Measurements from ENCODE around the gene PFN1. TPM values are rescaled to one million over a fixed set of nuclear protein-coding genes. Genes with fewer than 3 reads are reported as not detected.

The PFN1 gene
- total RNA-seq, 1 experiment from 2014 or later, result 367 TPM

DNA sequence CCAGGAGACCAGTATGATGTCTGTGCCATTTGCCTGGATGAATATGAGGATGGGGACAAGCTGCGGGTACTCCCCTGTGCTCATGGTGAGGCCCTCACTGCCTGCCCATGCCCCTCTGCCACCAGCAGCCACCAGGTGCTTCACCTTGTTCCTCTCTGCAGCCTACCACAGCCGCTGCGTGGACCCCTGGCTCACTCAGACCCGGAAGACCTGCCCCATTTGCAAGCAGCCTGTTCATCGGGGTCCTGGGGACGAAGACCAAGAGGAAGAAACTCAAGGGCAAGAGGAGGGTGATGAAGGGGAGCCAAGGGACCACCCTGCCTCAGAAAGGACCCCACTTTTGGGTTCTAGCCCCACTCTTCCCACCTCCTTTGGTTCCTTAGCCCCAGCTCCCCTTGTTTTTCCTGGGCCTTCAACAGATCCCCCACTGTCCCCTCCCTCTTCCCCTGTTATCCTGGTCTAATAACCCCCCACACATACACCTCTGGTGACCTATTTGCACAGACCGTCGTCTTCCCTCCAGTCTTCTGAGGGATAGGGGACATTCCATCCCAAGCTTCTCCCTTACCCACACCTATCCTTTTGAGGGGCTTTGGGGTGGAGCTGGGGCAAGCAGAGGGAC lies 3.7 kb downstream of the PFN1 start:
- ChIA-PET CTCF (interaction anchor here (0.7 kb wide), 1 partner anchor 23 kb away, joined by 3 read pairs; the partner anchor contains the start of gene SPAG7), POLR2A (no interaction called here)
- Histone ChIP-seq H3K9me3 (no peaks in the 10 kb centered on the region), H3K36me3 (ENCODE audit: control insufficient read depth, insufficient read depth, low read length) (no peaks in the 10 kb centered on the region; the same call in 1 of the 2 replicates), H3K27me3 (replicated peaks; ENCODE audit: control insufficient read depth, insufficient read depth, low read length) (no peaks in the 10 kb centered on the region), H3K4me3 (ENCODE audit: low read depth, low read length) (no peak overlapping the region), H3K4me1 (0 out of 2 replicates have a peak, but pooled peaks cover 7% of the 10 kb centered on the region)
- DNase-seq, result no peak
- intact Hi-C loops (cut with micrococcal nuclease; ENCODE audit: unreplicated experiment), result no loop called here
- Mint-ChIP-seq H3K27me3 (ENCODE audit: insufficient read depth, unreplicated experiment) (no peaks in the 10 kb centered on the region), H3K4me1 (ENCODE audit: low read depth, unreplicated experiment) (peaks cover 5% of the 10 kb centered on the region), H3K9me3 (ENCODE audit: unreplicated experiment) (no peaks in the 10 kb centered on the region), H3K36me3 (ENCODE audit: insufficient read depth, unreplicated experiment) (peaks cover 50% of the 10 kb centered on the region), H3K4me3 (ENCODE audit: unreplicated experiment) (no peak overlapping the region), H3K27ac (ENCODE audit: unreplicated experiment) (peak overlapping the region; percentile 12)
- TF ChIP-seq, protein P1, sequence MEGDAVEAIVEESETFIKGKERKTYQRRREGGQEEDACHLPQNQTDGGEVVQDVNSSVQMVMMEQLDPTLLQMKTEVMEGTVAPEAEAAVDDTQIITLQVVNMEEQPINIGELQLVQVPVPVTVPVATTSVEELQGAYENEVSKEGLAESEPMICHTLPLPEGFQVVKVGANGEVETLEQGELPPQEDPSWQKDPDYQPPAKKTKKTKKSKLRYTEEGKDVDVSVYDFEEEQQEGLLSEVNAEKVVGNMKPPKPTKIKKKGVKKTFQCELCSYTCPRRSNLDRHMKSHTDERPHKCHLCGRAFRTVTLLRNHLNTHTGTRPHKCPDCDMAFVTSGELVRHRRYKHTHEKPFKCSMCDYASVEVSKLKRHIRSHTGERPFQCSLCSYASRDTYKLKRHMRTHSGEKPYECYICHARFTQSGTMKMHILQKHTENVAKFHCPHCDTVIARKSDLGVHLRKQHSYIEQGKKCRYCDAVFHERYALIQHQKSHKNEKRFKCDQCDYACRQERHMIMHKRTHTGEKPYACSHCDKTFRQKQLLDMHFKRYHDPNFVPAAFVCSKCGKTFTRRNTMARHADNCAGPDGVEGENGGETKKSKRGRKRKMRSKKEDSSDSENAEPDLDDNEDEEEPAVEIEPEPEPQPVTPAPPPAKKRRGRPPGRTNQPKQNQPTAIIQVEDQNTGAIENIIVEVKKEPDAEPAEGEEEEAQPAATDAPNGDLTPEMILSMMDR (IDR thresholded peaks at IDR 0.05; ENCODE audit: insufficient read depth in 1 of 2, low read depth in 1 of 2, low read length in 1 of 2, severe bottlenecking in 1 of 2, unreplicated experiment in 1 of 2), result no peak
- no TSS peak for BruUV-seq (replicated peaks)

DNA sequence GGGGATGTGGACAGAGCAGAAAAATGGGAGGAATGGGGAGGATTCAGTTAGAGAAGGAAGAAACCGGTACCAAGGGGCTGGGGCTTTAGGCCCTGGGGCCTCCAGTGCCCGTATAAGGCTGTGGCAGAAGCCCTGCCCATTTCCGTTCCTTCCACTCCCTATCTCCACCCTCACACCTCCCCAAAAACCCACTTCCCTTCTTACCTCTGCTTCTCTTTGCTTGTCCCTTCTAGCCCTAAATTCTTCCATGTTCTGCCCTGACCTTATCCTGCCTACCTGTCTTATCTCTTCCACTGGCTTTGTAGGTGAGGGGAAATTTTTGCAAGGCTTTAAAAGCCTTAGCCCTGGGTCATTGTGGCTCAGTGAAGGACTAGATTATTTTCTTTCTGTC lies 4.2 kb downstream of the PFN1 start:
- H3K27me3 Mint-ChIP-seq (ENCODE audit: insufficient read depth, unreplicated experiment), result no peaks in the 10 kb centered on the region
- peak overlapping the region; percentile 12 for H3K27ac Mint-ChIP-seq (ENCODE audit: unreplicated experiment)
- ChIA-PET CTCF (no interaction called here), POLR2A (no interaction called here)
- intact Hi-C loops (cut with micrococcal nuclease; ENCODE audit: unreplicated experiment), result no loop called here
- H3K36me3 ChIP-seq (ENCODE audit: control insufficient read depth, insufficient read depth, low read length), result no peaks in the 10 kb centered on the region; the same call in 1 of the 2 replicates
- no peak overlapping the region for H3K4me3 Mint-ChIP-seq (ENCODE audit: unreplicated experiment)
- H3K27me3 ChIP-seq (replicated peaks; ENCODE audit: control insufficient read depth, insufficient read depth, low read length), result no peaks in the 10 kb centered on the region
- H3K4me1 Mint-ChIP-seq (ENCODE audit: low read depth, unreplicated experiment), result peaks cover 5% of the 10 kb centered on the region
- no peaks in the 10 kb centered on the region for H3K9me3 ChIP-seq
- TF ChIP-seq, protein P1 (IDR thresholded peaks at IDR 0.05; ENCODE audit: insufficient read depth in 1 of 2, low read depth in 1 of 2, low read length in 1 of 2, severe bottlenecking in 1 of 2, unreplicated experiment in 1 of 2), result no peak
- peaks cover 50% of the 10 kb centered on the region for H3K36me3 Mint-ChIP-seq (ENCODE audit: insufficient read depth, unreplicated experiment)
- BruUV-seq (replicated peaks), result no TSS peak
- 0 out of 2 replicates have a peak, but pooled peaks cover 7% of the 10 kb centered on the region for H3K4me1 ChIP-seq
- H3K9me3 Mint-ChIP-seq (ENCODE audit: unreplicated experiment), result no peaks in the 10 kb centered on the region
- DNase-seq, result no peak
- no peak overlapping the region for H3K4me3 ChIP-seq (ENCODE audit: low read depth, low read length)

DNA sequence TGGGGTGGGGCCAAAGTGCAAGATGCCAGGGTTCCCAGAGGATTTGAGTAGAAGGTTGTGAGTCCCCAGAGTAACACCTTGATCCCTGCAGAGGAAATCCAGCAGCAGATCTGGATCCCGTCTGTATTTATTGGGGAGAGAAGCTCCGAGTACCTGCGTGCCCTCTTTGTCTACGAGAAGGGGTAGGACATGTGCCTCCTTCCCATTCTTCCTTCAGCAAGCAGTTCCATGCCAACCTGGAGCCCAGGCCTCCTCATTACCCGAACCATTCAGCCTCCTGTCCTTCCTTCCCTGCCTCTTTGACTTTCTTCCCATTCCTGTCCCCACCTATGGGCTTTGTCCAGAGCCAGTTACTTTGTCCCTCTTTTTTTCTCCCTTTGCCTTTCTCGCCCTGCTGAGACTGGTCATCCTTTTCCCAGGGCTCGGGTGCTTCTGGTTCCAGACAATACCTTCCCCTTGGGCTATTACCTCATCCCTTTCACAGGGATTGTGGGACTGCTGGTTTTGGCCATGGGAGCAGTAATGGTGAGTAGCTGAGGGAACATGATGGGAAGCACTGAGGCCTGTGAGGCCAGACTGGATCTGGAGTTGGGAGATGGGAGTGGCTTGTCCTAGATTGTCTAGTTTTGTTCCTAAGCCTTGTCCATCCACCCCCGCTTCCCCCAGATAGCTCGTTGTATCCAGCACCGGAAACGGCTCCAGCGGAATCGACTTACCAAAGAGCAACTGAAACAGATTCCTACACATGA lies 5.4 kb downstream of the PFN1 start:
- H3K27ac Mint-ChIP-seq (ENCODE audit: unreplicated experiment), result no peak overlapping the region
- ChIA-PET CTCF (no interaction called here), POLR2A (interaction anchor here (0.5 kb wide), 1 partner anchor 66 kb away, joined by 4 read pairs; no protein-coding TSS in a partner anchor)
- no peak overlapping the region for H3K4me3 Mint-ChIP-seq (ENCODE audit: unreplicated experiment)
- TF ChIP-seq, protein P1 (IDR thresholded peaks at IDR 0.05; ENCODE audit: insufficient read depth in 1 of 2, low read depth in 1 of 2, low read length in 1 of 2, severe bottlenecking in 1 of 2, unreplicated experiment in 1 of 2), result no peak
- DNase-seq, result no peak
- no TSS peak for BruUV-seq (replicated peaks)
- Histone ChIP-seq H3K4me3 (ENCODE audit: low read depth, low read length) (no peak overlapping the region), H3K9me3 (no peaks in the 10 kb centered on the region), H3K4me1 (0 out of 2 replicates have a peak, but pooled peaks cover 7% of the 10 kb centered on the region), H3K36me3 (ENCODE audit: control insufficient read depth, insufficient read depth, low read length) (no peaks in the 10 kb centered on the region; the same call in 1 of the 2 replicates), H3K27me3 (replicated peaks; ENCODE audit: control insufficient read depth, insufficient read depth, low read length) (no peaks in the 10 kb centered on the region)
- no peaks in the 10 kb centered on the region for H3K9me3 Mint-ChIP-seq (ENCODE audit: unreplicated experiment)
- H3K4me1 Mint-ChIP-seq (ENCODE audit: low read depth, unreplicated experiment), result peaks cover 5% of the 10 kb centered on the region
- H3K36me3 Mint-ChIP-seq (ENCODE audit: insufficient read depth, unreplicated experiment), result peaks cover 45% of the 10 kb centered on the region
- intact Hi-C loops (cut with micrococcal nuclease; ENCODE audit: unreplicated experiment), result no loop called here
- no peaks in the 10 kb centered on the region for H3K27me3 Mint-ChIP-seq (ENCODE audit: insufficient read depth, unreplicated experiment)

Measured in Caco-2 (cell line).